Measurements from ENCODE around the gene CHST3. TPM values are rescaled to one million over a fixed set of nuclear protein-coding genes. Genes with fewer than 3 reads are reported as not detected.

CHST3 gene
- total and polyA plus RNA-seq, 8 donors = 1.5 to 26.8 (median 10.8) TPM

DNA sequence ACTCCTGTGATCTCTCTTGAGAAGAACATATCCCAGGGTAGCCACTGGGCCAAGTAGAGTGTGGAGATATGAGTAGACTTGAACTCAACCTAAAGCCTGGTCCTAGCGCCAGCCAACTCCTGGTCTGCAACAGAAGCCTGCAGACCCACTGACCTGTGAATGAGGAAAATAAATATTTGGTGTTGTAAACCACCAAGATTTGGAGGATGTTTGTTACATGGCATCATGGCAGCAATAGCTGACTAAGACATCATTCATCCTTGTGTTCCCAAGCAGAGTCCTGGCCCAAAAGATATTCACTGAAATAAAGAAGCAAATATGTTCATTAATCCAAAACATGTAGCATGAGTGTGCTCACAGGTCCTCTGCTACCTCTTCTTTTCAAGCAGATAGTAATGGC is 26.0 kb upstream of the CHST3 start:
- H3K36me3 ChIP-seq = no peaks in the 10 kb centered on the region
- TF ChIP-seq POLR2A (IDR thresholded peaks at IDR 0.05) = no peak
- no peak for TF ChIP-seq EP300 (IDR thresholded peaks at IDR 0.05)
- H3K27me3 ChIP-seq = no peaks in the 10 kb centered on the region
- WGBS, 5 donors = 94 to 100% (median 96%) methylated on average over 1 of the region's 1 CpG
- no peak overlapping the region for H3K4me3 ChIP-seq
- H3K9me3 ChIP-seq = peaks cover 0 to 30% (median 11%) of the 10 kb centered on the region in 4 donors
- no peak for DNase-seq
- H3K4me1 ChIP-seq = no peaks in the 10 kb centered on the region
- intact Hi-C loops (cut with DNase I; ENCODE audit: low total_unique reads) = no loop called here
- H3K27ac ChIP-seq = no peak overlapping the region

DNA sequence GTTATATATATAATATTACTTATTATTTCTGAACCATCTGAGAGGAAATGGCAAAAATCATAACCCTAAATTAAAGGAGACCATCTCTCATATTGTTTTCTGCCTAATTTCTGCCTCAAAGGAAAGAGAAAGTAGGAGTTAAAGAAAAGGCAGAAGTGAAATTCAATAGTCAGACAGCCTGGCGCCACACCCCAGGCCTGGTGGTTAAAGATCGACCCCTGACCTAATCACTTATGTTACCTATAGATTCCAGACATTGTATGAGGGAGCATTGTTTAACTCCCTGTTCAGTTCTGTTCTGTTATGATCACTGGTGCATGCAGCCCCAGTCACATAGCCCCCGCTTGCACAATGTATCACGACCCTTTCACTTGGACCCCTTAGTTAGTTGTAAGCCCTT is 24.9 kb upstream of the CHST3 start:
- TF ChIP-seq POLR2A (IDR thresholded peaks at IDR 0.05) (no peak), POLR2AphosphoS5 (IDR thresholded peaks at IDR 0.05) (no peak), EP300 (IDR thresholded peaks at IDR 0.05) (no peak)
- TF ChIP-seq, protein P1, sequence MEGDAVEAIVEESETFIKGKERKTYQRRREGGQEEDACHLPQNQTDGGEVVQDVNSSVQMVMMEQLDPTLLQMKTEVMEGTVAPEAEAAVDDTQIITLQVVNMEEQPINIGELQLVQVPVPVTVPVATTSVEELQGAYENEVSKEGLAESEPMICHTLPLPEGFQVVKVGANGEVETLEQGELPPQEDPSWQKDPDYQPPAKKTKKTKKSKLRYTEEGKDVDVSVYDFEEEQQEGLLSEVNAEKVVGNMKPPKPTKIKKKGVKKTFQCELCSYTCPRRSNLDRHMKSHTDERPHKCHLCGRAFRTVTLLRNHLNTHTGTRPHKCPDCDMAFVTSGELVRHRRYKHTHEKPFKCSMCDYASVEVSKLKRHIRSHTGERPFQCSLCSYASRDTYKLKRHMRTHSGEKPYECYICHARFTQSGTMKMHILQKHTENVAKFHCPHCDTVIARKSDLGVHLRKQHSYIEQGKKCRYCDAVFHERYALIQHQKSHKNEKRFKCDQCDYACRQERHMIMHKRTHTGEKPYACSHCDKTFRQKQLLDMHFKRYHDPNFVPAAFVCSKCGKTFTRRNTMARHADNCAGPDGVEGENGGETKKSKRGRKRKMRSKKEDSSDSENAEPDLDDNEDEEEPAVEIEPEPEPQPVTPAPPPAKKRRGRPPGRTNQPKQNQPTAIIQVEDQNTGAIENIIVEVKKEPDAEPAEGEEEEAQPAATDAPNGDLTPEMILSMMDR (IDR thresholded peaks at IDR 0.05) = no peak
- no peaks in the 10 kb centered on the region for H3K27me3 ChIP-seq
- DNase-seq = no peak
- no peaks in the 10 kb centered on the region for H3K4me1 ChIP-seq
- no peak overlapping the region for H3K4me3 ChIP-seq
- no peaks in the 10 kb centered on the region for H3K36me3 ChIP-seq
- peaks cover 0 to 41% (median 19%) of the 10 kb centered on the region in 4 donors for H3K9me3 ChIP-seq
- H3K27ac ChIP-seq = no peak overlapping the region
- intact Hi-C loops (cut with DNase I; ENCODE audit: low total_unique reads) = no loop called here
- 77 to 83% (median 81%) methylated on average over 4 of the region's 4 CpGs for WGBS, 5 donors

DNA sequence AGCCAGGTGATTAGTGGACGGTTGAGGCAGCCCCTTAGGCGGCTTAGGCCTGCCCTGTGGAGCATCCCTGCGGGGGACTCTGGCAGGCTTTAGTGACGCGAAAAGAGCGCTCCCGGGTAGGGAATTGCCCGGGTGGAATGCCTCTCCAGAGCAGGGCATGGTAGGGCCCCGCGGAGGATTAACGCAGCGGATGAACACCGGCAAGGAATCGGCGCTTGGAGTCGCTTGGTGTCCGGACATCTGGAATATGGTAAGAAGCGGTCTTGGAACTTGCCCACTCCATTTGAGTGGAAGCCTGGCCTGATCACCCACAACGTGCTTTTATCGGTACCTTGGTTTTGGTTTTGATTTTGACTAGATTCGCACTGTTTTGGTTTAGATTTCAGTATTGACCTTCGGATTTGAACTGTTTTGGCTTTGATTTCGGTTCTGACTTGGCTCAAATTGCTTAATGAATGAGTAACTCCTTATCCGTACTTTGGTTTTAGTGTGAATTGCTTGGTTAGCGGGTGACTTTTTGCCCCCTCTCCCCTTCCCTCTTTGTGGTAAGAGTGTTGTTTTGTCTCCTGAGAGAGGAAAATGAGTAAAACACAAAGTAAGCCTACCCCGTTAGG is 24.2 kb upstream of the CHST3 start:
- H3K27ac ChIP-seq = no peak overlapping the region
- no peaks in the 10 kb centered on the region for H3K4me1 ChIP-seq
- intact Hi-C loops (cut with DNase I; ENCODE audit: low total_unique reads) = no loop called here
- H3K36me3 ChIP-seq = no peaks in the 10 kb centered on the region
- TF ChIP-seq POLR2A (IDR thresholded peaks at IDR 0.05) (no peak), EP300 (IDR thresholded peaks at IDR 0.05) (no peak), POLR2AphosphoS5 (IDR thresholded peaks at IDR 0.05) (no peak)
- TF ChIP-seq, protein P1 (IDR thresholded peaks at IDR 0.05) = no peak
- peaks cover 0 to 41% (median 26%) of the 10 kb centered on the region in 4 donors for H3K9me3 ChIP-seq
- no peaks in the 10 kb centered on the region for H3K27me3 ChIP-seq
- H3K4me3 ChIP-seq = no peak overlapping the region
- no peak for DNase-seq
- 90 to 95% (median 92%) methylated on average over 20 to 26 of the region's 26 CpGs for WGBS, 5 donors

DNA sequence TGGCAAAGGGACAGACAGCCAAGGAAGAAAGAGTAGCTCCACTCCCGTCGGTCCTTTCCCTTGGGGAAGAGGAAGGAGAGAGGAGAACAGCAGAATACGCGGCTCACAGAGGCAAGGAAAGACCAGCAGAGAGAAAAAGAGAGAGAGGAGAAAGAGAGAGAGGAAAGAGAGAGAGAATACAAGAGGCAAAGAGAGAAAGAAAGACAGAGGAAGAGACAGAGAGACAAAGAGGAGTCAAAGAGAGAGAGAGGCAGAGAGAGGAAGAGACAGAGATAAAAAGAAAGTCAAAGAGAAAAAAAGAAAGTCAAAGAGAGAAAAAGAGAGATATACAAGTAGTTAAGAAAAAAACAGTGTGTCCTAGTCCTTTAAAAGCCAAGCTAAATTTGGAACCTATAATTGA is 23.4 kb upstream of the CHST3 start:
- no peak for DNase-seq
- no peak overlapping the region for H3K27ac ChIP-seq
- TF ChIP-seq POLR2AphosphoS5 (IDR thresholded peaks at IDR 0.05) = no peak
- TF ChIP-seq, protein P1 (IDR thresholded peaks at IDR 0.05) = no peak
- no peak for TF ChIP-seq EP300 (IDR thresholded peaks at IDR 0.05)
- TF ChIP-seq POLR2A (IDR thresholded peaks at IDR 0.05) = no peak
- no peak overlapping the region for H3K4me3 ChIP-seq
- H3K4me1 ChIP-seq = no peaks in the 10 kb centered on the region
- intact Hi-C loops (cut with DNase I; ENCODE audit: low total_unique reads) = no loop called here
- WGBS, 5 donors = 86 to 97% (median 92%) methylated on average over 4 of the region's 4 CpGs
- H3K27me3 ChIP-seq = no peaks in the 10 kb centered on the region
- H3K36me3 ChIP-seq = no peaks in the 10 kb centered on the region
- peaks cover 2 to 49% (median 34%) of the 10 kb centered on the region in 4 donors for H3K9me3 ChIP-seq

DNA sequence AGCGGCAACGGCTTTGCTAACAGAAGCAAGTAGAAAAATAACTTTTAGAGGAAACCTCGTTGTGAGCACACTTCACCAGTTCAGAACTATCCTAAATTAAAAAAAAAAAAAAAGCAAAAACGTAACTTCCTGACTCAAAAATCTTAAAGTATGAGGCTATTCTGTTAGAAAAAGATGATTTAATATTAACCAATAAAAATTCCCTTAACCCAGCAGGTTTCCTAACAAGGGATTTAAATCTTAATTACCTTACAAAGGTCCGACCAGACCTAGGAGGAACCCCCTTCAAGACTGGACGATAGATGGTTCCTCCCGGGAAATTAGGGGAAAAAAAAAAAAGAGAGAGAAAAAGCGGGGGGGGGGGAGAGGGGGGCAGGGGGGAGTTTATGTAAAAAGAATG is 22.9 kb upstream of the CHST3 start:
- Histone ChIP-seq H3K36me3 (no peaks in the 10 kb centered on the region), H3K27ac (no peak overlapping the region), H3K4me3 (no peak overlapping the region), H3K27me3 (no peaks in the 10 kb centered on the region), H3K9me3 (peaks cover 7 to 54% (median 40%) of the 10 kb centered on the region in 4 donors), H3K4me1 (no peaks in the 10 kb centered on the region)
- TF ChIP-seq, protein P1 (IDR thresholded peaks at IDR 0.05) = no peak
- 66 to 81% (median 72%) methylated on average over 7 to 8 of the region's 8 CpGs for WGBS, 5 donors
- intact Hi-C loops (cut with DNase I; ENCODE audit: low total_unique reads) = no loop called here
- no peak for DNase-seq
